Right cardiac atrium (tissue), 5 donors: Measurements from ENCODE around the gene XRN2. TPM values are rescaled to one million over a fixed set of nuclear protein-coding genes. Genes with fewer than 3 reads are reported as not detected.

Source experiments
- ATAC-seq, 2 donors: fragments of 200-7000 bp; cut with Tn5 transposase; one replicate each; pipeline versions ENCODE4 v1.8.0 to v1.9.1; 2020; ENCODE audit warnings: moderate library complexity in 2 of 2, mild to moderate bottlenecking in 1 of 2
- DNase-seq, 3 donors: peaks; one replicate each; pipeline ENCODE4 v3.0.0-alpha.2; 2020
- H3K27ac ChIP-seq: one replicate; pipeline ENCODE4 v1.5.1; 2013; ENCODE audit warnings: mild to moderate bottlenecking, low read length, control low read depth, moderate library complexity
- H3K27me3 ChIP-seq: one replicate; pipeline ENCODE4 v1.6.1; 2013; ENCODE audit not compliant: control insufficient read depth, insufficient read depth
- H3K4me1 ChIP-seq: one replicate; pipeline ENCODE4 v1.6.1; 2013; ENCODE audit warnings: low read length; ENCODE audit not compliant: control insufficient read depth, insufficient read depth
- H3K4me3 ChIP-seq: one replicate; pipeline ENCODE4 v1.5.1; 2013; ENCODE audit warnings: low read length, control low read depth
- H3K9me3 ChIP-seq: one replicate; pipeline ENCODE4 v1.6.1; 2013; ENCODE audit warnings: low read length; ENCODE audit not compliant: control insufficient read depth
- WGBS: extraction: QIAGEN DNeasy Blood & Tissue Kit; methylation state at CpG from one replicate; pipeline ENCODE4 v1.1.7; 2013; 5-methylcytosine and 5-hydroxymethylcytosine counted together
- intact Hi-C, 4 donors: fragments of 100-400 bp; cut with DNase I; formaldehyde crosslinking; loops; one replicate each; pipeline versions ENCODE4 v1.11.0 to v1.14.0; 2022 to 2023
- polyA plus RNA-seq: library from polyadenylated mRNA; stranded (reverse); fragments of 200-250 nt; gene quantifications from one replicate; pipeline ENCODE4 v1.2.3, GENCODE V29; 2013
- total RNA-seq, 4 donors: library from RNA; stranded (reverse); fragmentation: NEBNext Ultra II Directional; extraction: Animal tissue kit (Norgen Biotek cat#: 25700); gene quantifications; one replicate each; pipeline ENCODE4 v1.2.1, GENCODE V29; 2021
- donor health status: healthy with polysubstance abuse.
- donor health status: DM: no; HTN: yes; CAD: no.
- donor health status: DM: no; HTN: no; CAD: no.
- donor health status: DM: no; HTN: yes; CAD: no; lungs with severe emphysema.
- donor health status: DM: yes; HTN: yes; CAD: no.

Gene XRN2
- total and polyA plus RNA-seq, 5 donors, result 13.2 to 34.7 (median 33.4) TPM

DNA sequence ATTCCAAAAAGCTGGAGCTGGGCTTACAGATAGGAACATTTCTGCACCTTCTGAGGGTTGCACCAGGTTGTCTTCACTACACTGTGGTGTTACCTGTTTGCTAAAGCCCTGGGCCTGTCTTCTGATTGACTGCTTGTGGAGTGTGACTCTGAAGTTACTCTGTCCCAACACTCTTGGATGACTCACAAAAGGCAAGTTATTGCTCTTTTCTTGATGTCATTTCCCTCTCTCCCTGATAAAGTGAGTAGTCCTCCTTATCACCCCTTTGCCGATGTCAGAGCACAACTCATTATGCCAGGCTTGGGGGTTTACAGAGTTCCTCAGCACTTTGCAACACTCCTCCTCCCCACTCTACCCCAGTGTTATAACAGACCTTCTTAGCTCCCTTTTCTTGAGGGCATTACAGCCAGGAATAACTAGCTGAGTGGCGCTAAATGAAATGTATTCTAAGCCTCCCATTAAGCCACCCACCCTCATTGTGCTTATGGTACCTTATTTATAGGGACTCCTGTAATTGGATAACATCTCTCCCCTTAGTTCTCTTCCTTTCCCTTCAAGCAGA is 130.3 kb downstream of the XRN2 start:
- 55% methylated on average over 2 of the region's 2 CpGs for WGBS
- intact Hi-C loops, result no loop called here
- ATAC-seq, result no peak
- H3K27me3 ChIP-seq, result no peaks in the 10 kb centered on the region
- H3K9me3 ChIP-seq, result no peaks in the 10 kb centered on the region
- H3K4me1 ChIP-seq, result no peaks in the 10 kb centered on the region
- H3K27ac ChIP-seq, result no peak overlapping the region
- no peak overlapping the region for H3K4me3 ChIP-seq
- DNase-seq, result no peak

DNA sequence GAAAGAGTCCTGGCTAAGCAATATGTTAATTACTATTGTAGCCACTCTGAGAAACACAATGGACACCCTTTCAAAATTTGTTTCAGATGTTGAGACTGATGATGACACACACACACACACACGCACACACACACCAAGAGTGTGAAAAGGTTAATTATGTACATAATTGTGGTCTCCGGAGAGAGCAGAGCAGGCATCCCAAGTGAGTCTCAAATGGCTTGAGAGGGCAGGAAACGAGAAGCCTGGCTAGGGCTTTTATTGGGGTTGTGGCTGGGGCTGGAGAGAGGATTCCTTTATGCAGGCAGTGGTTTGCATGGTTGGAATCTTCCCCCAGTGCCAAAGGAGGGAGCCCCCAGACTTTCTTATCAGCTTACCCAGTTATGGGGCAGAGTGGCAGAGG is 132.4 kb downstream of the XRN2 start:
- Histone ChIP-seq H3K4me3 (no peak overlapping the region), H3K4me1 (no peaks in the 10 kb centered on the region), H3K27me3 (no peaks in the 10 kb centered on the region), H3K9me3 (no peaks in the 10 kb centered on the region), H3K27ac (no peak overlapping the region)
- intact Hi-C loops, result no loop called here
- no peak for ATAC-seq
- 41% methylated on average over 3 of the region's 3 CpGs for WGBS
- no peak for DNase-seq

DNA sequence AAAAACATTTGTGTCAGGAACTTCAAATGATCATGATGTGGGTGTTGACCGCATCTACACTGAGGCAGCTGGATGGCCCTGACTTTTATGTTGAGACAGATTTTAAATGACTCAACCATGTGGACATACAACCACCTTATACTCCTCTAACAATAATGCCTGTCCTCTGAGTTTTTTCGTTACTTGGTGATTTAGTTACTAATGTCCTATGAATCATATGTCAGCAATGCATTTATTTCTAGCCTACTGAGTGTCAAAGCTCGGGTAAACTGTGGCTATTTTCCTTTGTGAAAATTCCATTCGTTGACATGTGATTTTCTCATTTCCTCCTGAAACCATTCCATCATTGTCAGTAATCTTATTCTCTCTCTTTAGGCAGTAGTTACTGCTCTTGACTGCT is 133.1 kb downstream of the XRN2 start:
- ATAC-seq, result no peak
- H3K4me3 ChIP-seq, result no peak overlapping the region
- no peaks in the 10 kb centered on the region for H3K27me3 ChIP-seq
- H3K27ac ChIP-seq, result no peak overlapping the region
- intact Hi-C loops, result no loop called here
- H3K4me1 ChIP-seq, result no peaks in the 10 kb centered on the region
- 53% methylated on average over 4 of the region's 4 CpGs for WGBS
- no peaks in the 10 kb centered on the region for H3K9me3 ChIP-seq
- no peak for DNase-seq

DNA sequence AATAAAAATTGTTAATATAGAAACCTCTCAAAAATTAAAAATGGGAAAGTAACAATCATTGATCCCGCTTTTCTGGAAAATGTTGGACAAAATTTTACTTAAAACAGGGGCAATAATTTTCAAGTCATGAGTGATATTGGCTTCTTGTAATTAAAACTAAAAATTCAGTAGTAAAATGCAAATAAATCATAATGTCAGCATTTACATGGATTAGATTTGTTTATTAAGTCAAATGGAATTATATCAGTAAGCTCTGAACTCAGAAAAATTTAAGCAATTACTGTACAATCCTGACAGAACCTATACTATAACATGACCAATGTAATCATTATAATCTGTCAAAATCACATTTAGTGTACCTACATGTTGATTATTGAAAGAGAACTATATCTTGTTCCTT is 134.1 kb downstream of the XRN2 start:
- Histone ChIP-seq H3K27ac (no peak overlapping the region), H3K4me1 (no peaks in the 10 kb centered on the region), H3K9me3 (no peaks in the 10 kb centered on the region), H3K4me3 (no peak overlapping the region), H3K27me3 (no peaks in the 10 kb centered on the region)
- ATAC-seq, result no peak
- WGBS, result 86% methylated on average over 1 of the region's 1 CpG
- intact Hi-C loops, result no loop called here
- DNase-seq, result no peak

DNA sequence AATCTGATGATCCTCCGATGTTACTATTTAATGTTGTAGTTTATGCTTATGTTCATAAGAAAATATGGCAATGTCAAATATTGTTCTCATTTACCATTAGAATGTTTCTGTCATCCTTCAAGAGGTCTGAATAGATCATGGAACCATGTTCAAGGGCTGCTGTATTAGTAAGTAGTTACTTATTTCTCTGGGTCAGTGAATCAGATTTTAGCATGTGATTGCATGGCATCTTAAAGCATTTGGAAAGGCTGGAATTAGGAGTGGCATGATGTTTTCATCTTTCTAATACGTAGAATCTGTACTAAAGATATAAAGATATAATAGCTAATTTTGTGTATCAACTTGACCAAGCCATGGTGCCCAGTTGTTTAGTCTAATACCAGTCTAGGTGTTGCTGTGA is 134.7 kb downstream of the XRN2 start:
- intact Hi-C loops, result no loop called here
- Histone ChIP-seq H3K4me3 (no peak overlapping the region), H3K27ac (no peak overlapping the region), H3K27me3 (no peaks in the 10 kb centered on the region), H3K9me3 (no peaks in the 10 kb centered on the region), H3K4me1 (no peaks in the 10 kb centered on the region)
- DNase-seq, result no peak
- no peak for ATAC-seq
- WGBS, result 87% methylated on average over 2 of the region's 2 CpGs

Other genes with a start within 250 kb of the XRN2 start
- gene LINC00237, start 197.0 kb upstream of the XRN2 start, total RNA-seq, result not detected
- gene LINC00237, start 197.0 kb upstream of the XRN2 start, polyA plus RNA-seq, result not detected
- gene KIZ, start 177.2 kb upstream of the XRN2 start, total RNA-seq, result 10 to 100 TPM; 17.1 to 37.7 (median 24.0) TPM
- gene KIZ, start 177.2 kb upstream of the XRN2 start, polyA plus RNA-seq, result 16.1 TPM
- gene NKX2-4, start 94.2 kb downstream of the XRN2 start, total RNA-seq, result not detected
- not detected for gene NKX2-4, start 94.2 kb downstream of the XRN2 start, polyA plus RNA-seq
- gene NKX2-2, start 210.7 kb downstream of the XRN2 start, total RNA-seq, result not detected
- gene NKX2-2, start 210.7 kb downstream of the XRN2 start, polyA plus RNA-seq, result not detected